B cell (primary cell): ENCODE measurements around the gene DDI2. TPM values are rescaled to one million over a fixed set of nuclear protein-coding genes. Genes with fewer than 3 reads are reported as not detected.

Experiments used
- ATAC-seq: fragments of 200-7000 bp; cut with Tn5 transposase; one replicate; pipeline ENCODE4 v1.10.0; 2021; ENCODE audit warnings: low read depth, mild to moderate bottlenecking, moderate number of reproducible peaks, moderate library complexity
- CTCF ChIA-PET: fragments of 350-600 bp; sonication (Branson Sonifier 250); formaldehyde crosslinking; loops from one replicate; lab custom pipeline; 2021; ENCODE audit warnings: antibody characterized with exemption, inconsistent platforms; lab: Charles Lee
- POLR2A ChIA-PET: fragments of 350-600 bp; sonication (Branson Sonifier 250); formaldehyde crosslinking; loops from one replicate; lab custom pipeline; 2021; ENCODE audit warnings: antibody characterized with exemption; lab: Charles Lee
- DNase-seq: peaks from one replicate; pipeline ENCODE4 v3.0.0; 2013
- H2AFZ ChIP-seq: 2 replicates; pipeline ENCODE4 v1.6.1; 2012; ENCODE audit warnings: mild to moderate bottlenecking, low read depth, low read length; ENCODE audit not compliant: insufficient read depth, poor library complexity, severe bottlenecking
- H3K27ac ChIP-seq, 2 donors: 1 replicate in 1 of 2; 2 replicates in 1 of 2; pipeline ENCODE4 v1.5.1; 2012 to 2013; ENCODE audit warnings: low read length in 2 of 2, mild to moderate bottlenecking in 2 of 2, moderate library complexity in 1 of 2
- H3K27me3 ChIP-seq, 4 experiments: fragments of 200-600 bp in 1 of 4; sonication (generic) in 1 of 4; replicated peaks in 1 of 4; 1 replicate in 2 of 4; 2 replicates in 2 of 4; pipeline versions ENCODE4 v1.6.1 to v1.7.0; 2013 to 2016; ENCODE audit warnings: low read length in 3 of 4, mild to moderate bottlenecking in 2 of 4, mixed read lengths in 1 of 4, moderate library complexity in 1 of 4; ENCODE audit not compliant: insufficient read depth in 4 of 4, control insufficient read depth in 3 of 4; ENCODE audit errors: control extremely low read depth in 1 of 4
- H3K36me3 ChIP-seq, 2 experiments: replicated peaks in 1 of 2; 1 replicate in 1 of 2; 2 replicates in 1 of 2; pipeline versions ENCODE4 v1.6.1 to v1.7.1; 2013; ENCODE audit warnings: low read length in 1 of 2; ENCODE audit not compliant: insufficient read depth in 2 of 2, control insufficient read depth in 1 of 2; ENCODE audit errors: control extremely low read depth in 1 of 2, extremely low read depth in 1 of 2
- H3K4me1 ChIP-seq, 2 donors: fragments of 200-600 bp in 1 of 2; sonication (generic) in 1 of 2; 1 replicate in 1 of 2; 2 replicates in 1 of 2; pipeline versions ENCODE4 v1.5.1 to v1.6.1; 2013 to 2017; ENCODE audit warnings: low read length in 2 of 2; ENCODE audit not compliant: control insufficient read depth in 2 of 2, insufficient read depth in 2 of 2
- H3K4me2 ChIP-seq: replicated peaks from 2 replicates; pipeline ENCODE3; 2012; ENCODE audit warnings: mild to moderate bottlenecking, low read depth, low read length; ENCODE audit not compliant: poor library complexity, severe bottlenecking
- H3K4me3 ChIP-seq, 5 experiments: fragments of 200-600 bp in 1 of 5; sonication (generic) in 1 of 5; 1 replicate in 3 of 5; 2 replicates in 2 of 5; pipeline versions ENCODE4 v1.5.1 to v1.7.0; 2011 to 2016; ENCODE audit warnings: low read length in 4 of 5, mild to moderate bottlenecking in 4 of 5, low read depth in 2 of 5, control low read depth in 1 of 5, moderate library complexity in 1 of 5; ENCODE audit not compliant: insufficient read depth in 1 of 5; ENCODE audit errors: control extremely low read depth in 1 of 5, extremely low read depth in 1 of 5
- H3K79me2 ChIP-seq: fragments of 200-600 bp; sonication (generic); one replicate; pipeline ENCODE4 v1.6.0; 2016; ENCODE audit warnings: low read length; ENCODE audit not compliant: control insufficient read depth, insufficient read depth
- H3K9ac ChIP-seq: fragments of 200-600 bp; sonication (generic); 2 replicates; pipeline ENCODE4 v1.6.1; 2017; ENCODE audit warnings: mild to moderate bottlenecking, low read length, moderate library complexity
- H3K9me3 ChIP-seq, 3 donors: one replicate each; pipeline versions ENCODE4 v1.6.1 to v1.7.1; 2013; ENCODE audit warnings: low read length in 2 of 3; ENCODE audit not compliant: control insufficient read depth in 2 of 3, insufficient read depth in 1 of 3; ENCODE audit errors: control extremely low read depth in 1 of 3
- H4K20me1 ChIP-seq: 2 replicates; pipeline ENCODE4 v1.6.0; 2012; ENCODE audit warnings: mild to moderate bottlenecking, low read length; ENCODE audit not compliant: insufficient read depth, control insufficient read depth, poor library complexity, severe bottlenecking
- H3K27ac Mint-ChIP-seq: one replicate; pipeline ENCODE4 v1.8.0; 2021; ENCODE audit warnings: mixed read lengths
- H3K27me3 Mint-ChIP-seq: one replicate; pipeline ENCODE4 v1.8.0; 2021; ENCODE audit warnings: mixed read lengths
- H3K4me1 Mint-ChIP-seq: one replicate; pipeline ENCODE4 v1.8.0; 2021; ENCODE audit warnings: mixed read lengths
- H3K4me3 Mint-ChIP-seq: one replicate; pipeline ENCODE4 v1.8.0; 2021; ENCODE audit warnings: mixed read lengths
- H3K9me3 Mint-ChIP-seq: one replicate; pipeline ENCODE4 v1.8.0; 2022; ENCODE audit warnings: mixed read lengths; ENCODE audit not compliant: insufficient read depth
- EZH2 ChIP-seq: IDR thresholded peaks from 2 replicates; pipeline ENCODE4 v1.6.1; 2012; ENCODE audit warnings: borderline replicate concordance, low read depth, mild to moderate bottlenecking, moderate library complexity, low read length; ENCODE audit not compliant: insufficient read depth, poor library complexity, severe bottlenecking
- WGBS: methylation state at CpG from one replicate; pipeline ENCODE4 v1.1.5; 2013; ENCODE audit warnings: missing lambda C conversion rate; ENCODE audit not compliant: insufficient coverage; 5-methylcytosine and 5-hydroxymethylcytosine counted together
- intact Hi-C: fragments of 100-400 bp; cut with micrococcal nuclease; formaldehyde crosslinking; loops from one replicate; pipeline ENCODE4 v1.10.0; 2022
- polyA plus RNA-seq: library from polyadenylated mRNA; depleted of rRNA; stranded (reverse); fragments of >200 nt; gene quantifications from 2 replicates; pipeline ENCODE4 v1.2.3, GENCODE V29; 2012
- total RNA-seq, 2 donors: library from RNA; stranded (reverse); fragments of 120-200 nt in 1 of 2; gene quantifications; 1 replicate in 1 of 2; 2 replicates in 1 of 2; pipeline versions ENCODE4 v1.2.3 to v1.2.4, GENCODE V29; 2013 to 2022
- TF ChIP-seq, protein P1 (sequence below): fragments of 200-600 bp; IDR thresholded peaks from one replicate; pipeline ENCODE4 v1.8.0; 2022; ENCODE audit warnings: antibody characterized with exemption, mild to moderate bottlenecking

Gene DDI2
- total and polyA plus RNA-seq, 2 donors (not counting 1 experiment from before 2014, with no cell fraction given), result 8.5 to 61.0 TPM

DNA sequence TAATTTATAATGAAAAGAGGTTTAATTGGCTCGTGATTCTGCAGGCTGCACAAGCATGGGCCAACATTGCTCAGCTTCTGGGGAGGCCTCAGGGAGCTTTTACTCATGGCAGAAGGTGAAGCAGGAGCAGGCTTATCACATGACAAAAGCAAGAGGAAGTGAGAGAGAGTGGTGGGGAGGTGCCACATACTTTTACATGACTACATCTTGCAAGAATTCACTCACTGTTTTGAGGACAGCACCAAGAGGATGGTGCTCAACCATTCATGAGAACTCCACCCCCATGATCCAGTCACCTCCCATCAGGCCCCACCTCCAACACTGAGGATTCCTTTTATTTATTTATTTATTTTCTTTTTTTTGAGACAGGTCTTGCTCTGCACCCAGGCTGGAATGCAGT is 61.3 kb downstream of the DDI2 start:
- H3K4me2 ChIP-seq, result no peak overlapping the region
- peak overlapping the region; percentile 70 for H3K27ac Mint-ChIP-seq
- peaks cover 47% of the 10 kb centered on the region for H3K4me1 Mint-ChIP-seq
- no peak overlapping the region for H3K4me3 ChIP-seq
- H3K79me2 ChIP-seq, result peaks cover 3% of the 10 kb centered on the region
- no peak overlapping the region for H2AFZ ChIP-seq
- no peaks in the 10 kb centered on the region for H3K27me3 Mint-ChIP-seq
- ChIA-PET POLR2A (no interaction called here), CTCF (no interaction called here)
- peaks cover 30 to 46% of the 10 kb centered on the region in 2 donors for H3K4me1 ChIP-seq
- no peaks in the 10 kb centered on the region for H3K36me3 ChIP-seq
- no peak overlapping the region for H3K27ac ChIP-seq
- 89% methylated on average over 1 of the region's 1 CpG for WGBS
- intact Hi-C loops, result no loop called here
- H4K20me1 ChIP-seq, result no peaks in the 10 kb centered on the region
- no peaks in the 10 kb centered on the region for H3K9me3 Mint-ChIP-seq
- H3K4me3 Mint-ChIP-seq, result peak overlapping the region; percentile 56
- peaks cover 0 to 10% (median 0%) of the 10 kb centered on the region in 3 donors for H3K9me3 ChIP-seq
- no peak overlapping the region for H3K9ac ChIP-seq
- no peaks in the 10 kb centered on the region for H3K27me3 ChIP-seq
- ATAC-seq, result no peak
- peak; percentile 57 for DNase-seq
- TF ChIP-seq, protein P1, sequence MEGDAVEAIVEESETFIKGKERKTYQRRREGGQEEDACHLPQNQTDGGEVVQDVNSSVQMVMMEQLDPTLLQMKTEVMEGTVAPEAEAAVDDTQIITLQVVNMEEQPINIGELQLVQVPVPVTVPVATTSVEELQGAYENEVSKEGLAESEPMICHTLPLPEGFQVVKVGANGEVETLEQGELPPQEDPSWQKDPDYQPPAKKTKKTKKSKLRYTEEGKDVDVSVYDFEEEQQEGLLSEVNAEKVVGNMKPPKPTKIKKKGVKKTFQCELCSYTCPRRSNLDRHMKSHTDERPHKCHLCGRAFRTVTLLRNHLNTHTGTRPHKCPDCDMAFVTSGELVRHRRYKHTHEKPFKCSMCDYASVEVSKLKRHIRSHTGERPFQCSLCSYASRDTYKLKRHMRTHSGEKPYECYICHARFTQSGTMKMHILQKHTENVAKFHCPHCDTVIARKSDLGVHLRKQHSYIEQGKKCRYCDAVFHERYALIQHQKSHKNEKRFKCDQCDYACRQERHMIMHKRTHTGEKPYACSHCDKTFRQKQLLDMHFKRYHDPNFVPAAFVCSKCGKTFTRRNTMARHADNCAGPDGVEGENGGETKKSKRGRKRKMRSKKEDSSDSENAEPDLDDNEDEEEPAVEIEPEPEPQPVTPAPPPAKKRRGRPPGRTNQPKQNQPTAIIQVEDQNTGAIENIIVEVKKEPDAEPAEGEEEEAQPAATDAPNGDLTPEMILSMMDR, result no peak
- no peak for TF ChIP-seq EZH2

- Histone ChIP-seq H3K4me2 (no peak overlapping the region), H3K27me3 (no peaks in the 10 kb centered on the region), H3K9ac (no peak overlapping the region), H3K4me1 (peaks cover 32 to 51% of the 10 kb centered on the region in 2 donors), H4K20me1 (no peaks in the 10 kb centered on the region), H3K79me2 (peaks cover 16% of the 10 kb centered on the region), H3K27ac (no peak overlapping the region), H2AFZ (no peak overlapping the region), H3K4me3 (no peak overlapping the region), H3K36me3 (no peaks in the 10 kb centered on the region), H3K9me3 (peaks cover 0 to 10% (median 0%) of the 10 kb centered on the region in 3 donors)
- peak overlapping the region; percentile 78 for H3K27ac Mint-ChIP-seq
- ChIA-PET CTCF (interaction anchor here (0.6 to 1.6 kb wide), 3 partner anchors 17 to 179 kb away, joined by 3 to 7 read pairs (median 4); no protein-coding TSS in a partner anchor), POLR2A (interaction anchor here (0.6 to 3.3 kb wide), 3 partner anchors 16 to 24 kb away, joined by 4 to 20 read pairs (median 13); no protein-coding TSS in a partner anchor)
- ATAC-seq (no peak), DNase-seq (no peak)
- TF ChIP-seq, protein P1, result no peak
- TF ChIP-seq EZH2, result no peak
- no peaks in the 10 kb centered on the region for H3K27me3 Mint-ChIP-seq
- no peaks in the 10 kb centered on the region for H3K9me3 Mint-ChIP-seq
- intact Hi-C loops, result loop anchor here (5.0 kb wide), 2 partner anchors 158 to 287 kb away; partner anchors contain the start of gene CASP9
- WGBS, result 87% methylated on average over 11 of the region's 11 CpGs
- peaks cover 45% of the 10 kb centered on the region for H3K4me1 Mint-ChIP-seq
- H3K4me3 Mint-ChIP-seq, result no peak overlapping the region
These were observed 62.9 kb downstream of the DDI2 start for GRCh38 chr1:15680131-15680530.
